Measurements from ENCODE around the gene TEAD4.

- no peak for TF ChIP-seq POLR2A (IDR thresholded peaks at IDR 0.05)
- TF ChIP-seq, protein P1, sequence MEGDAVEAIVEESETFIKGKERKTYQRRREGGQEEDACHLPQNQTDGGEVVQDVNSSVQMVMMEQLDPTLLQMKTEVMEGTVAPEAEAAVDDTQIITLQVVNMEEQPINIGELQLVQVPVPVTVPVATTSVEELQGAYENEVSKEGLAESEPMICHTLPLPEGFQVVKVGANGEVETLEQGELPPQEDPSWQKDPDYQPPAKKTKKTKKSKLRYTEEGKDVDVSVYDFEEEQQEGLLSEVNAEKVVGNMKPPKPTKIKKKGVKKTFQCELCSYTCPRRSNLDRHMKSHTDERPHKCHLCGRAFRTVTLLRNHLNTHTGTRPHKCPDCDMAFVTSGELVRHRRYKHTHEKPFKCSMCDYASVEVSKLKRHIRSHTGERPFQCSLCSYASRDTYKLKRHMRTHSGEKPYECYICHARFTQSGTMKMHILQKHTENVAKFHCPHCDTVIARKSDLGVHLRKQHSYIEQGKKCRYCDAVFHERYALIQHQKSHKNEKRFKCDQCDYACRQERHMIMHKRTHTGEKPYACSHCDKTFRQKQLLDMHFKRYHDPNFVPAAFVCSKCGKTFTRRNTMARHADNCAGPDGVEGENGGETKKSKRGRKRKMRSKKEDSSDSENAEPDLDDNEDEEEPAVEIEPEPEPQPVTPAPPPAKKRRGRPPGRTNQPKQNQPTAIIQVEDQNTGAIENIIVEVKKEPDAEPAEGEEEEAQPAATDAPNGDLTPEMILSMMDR (IDR thresholded peaks at IDR 0.05), result no peak
These were observed 79.8 kb downstream of the TEAD4 start for GRCh38 chr12:3038926-3039510.
